ENCODE results near the gene SULF2.

The SULF2 gene

GRCh38 chr20:47672886-47673670, 112.2 kb downstream of the SULF2 start:
- no peak for DNase-seq (ENCODE audit: low read depth in 2 of 2, low spot score in 1 of 2)

- no peak for DNase-seq (ENCODE audit: low read depth in 2 of 2, low spot score in 1 of 2)
Observed at GRCh38 chr20:47672166-47672565, 113.1 kb downstream of the SULF2 start.

- no peak for DNase-seq (ENCODE audit: low read depth in 2 of 2, low spot score in 1 of 2)
Observed at GRCh38 chr20:47670913-47671312, 114.4 kb downstream of the SULF2 start.

- DNase-seq (ENCODE audit: low read depth in 2 of 2, low spot score in 1 of 2), result no peak
Observed at GRCh38 chr20:47669927-47670890, 115.1 kb downstream of the SULF2 start.

- DNase-seq (ENCODE audit: low read depth in 2 of 2, low spot score in 1 of 2), result no peak
Observed at GRCh38 chr20:47669489-47669888, 115.8 kb downstream of the SULF2 start.

- DNase-seq (ENCODE audit: low read depth in 2 of 2, low spot score in 1 of 2), result no peak
Observed at GRCh38 chr20:47669152-47669425, 116.2 kb downstream of the SULF2 start.

- no peak for DNase-seq (ENCODE audit: low read depth in 2 of 2, low spot score in 1 of 2)
Observed at GRCh38 chr20:47668313-47669151, 116.7 kb downstream of the SULF2 start.

- DNase-seq (ENCODE audit: low read depth in 2 of 2, low spot score in 1 of 2), result no peak
Observed at GRCh38 chr20:47667531-47668312, 117.6 kb downstream of the SULF2 start.

GRCh38 chr20:47667086-47667485, 118.2 kb downstream of the SULF2 start:
- DNase-seq (ENCODE audit: low read depth in 2 of 2, low spot score in 1 of 2), result no peak

- DNase-seq (ENCODE audit: low read depth in 2 of 2, low spot score in 1 of 2), result no peak
Observed at GRCh38 chr20:47666304-47666703, 119.0 kb downstream of the SULF2 start.

GRCh38 chr20:47665221-47665991, 119.9 kb downstream of the SULF2 start:
- DNase-seq (ENCODE audit: low read depth in 2 of 2, low spot score in 1 of 2), result no peak

- DNase-seq (ENCODE audit: low read depth in 2 of 2, low spot score in 1 of 2), result no peak
Observed at GRCh38 chr20:47664744-47665143, 120.5 kb downstream of the SULF2 start.

- no peak for DNase-seq (ENCODE audit: low read depth in 2 of 2, low spot score in 1 of 2)
Observed at GRCh38 chr20:47664068-47664437, 121.2 kb downstream of the SULF2 start.

GRCh38 chr20:47663354-47664067, 121.8 kb downstream of the SULF2 start:
- peak; percentile 29 to 41 for DNase-seq (ENCODE audit: low read depth in 2 of 2, low spot score in 1 of 2)

GRCh38 chr20:47662483-47663353, 122.6 kb downstream of the SULF2 start:
- DNase-seq (ENCODE audit: low read depth in 2 of 2, low spot score in 1 of 2), result no peak

GRCh38 chr20:47661714-47662113, 123.6 kb downstream of the SULF2 start:
- no peak for DNase-seq (ENCODE audit: low read depth in 2 of 2, low spot score in 1 of 2)

- DNase-seq (ENCODE audit: low read depth in 2 of 2, low spot score in 1 of 2), result no peak
Observed at GRCh38 chr20:47660983-47661700, 124.1 kb downstream of the SULF2 start.

- no peak for DNase-seq (ENCODE audit: low read depth in 2 of 2, low spot score in 1 of 2)
Observed at GRCh38 chr20:47660602-47660905, 124.7 kb downstream of the SULF2 start.

All from stimulated activated CD8-positive, alpha-beta memory T cell treated with anti-CD3 and anti-CD28 coated beads, Interleukin-4, amount 100 ng/mL, for 4 hours (primary cell).